Smooth muscle cell of the brain vasculature (primary cell): Measurements from ENCODE around the gene GLYR1.

Experiments used
- DNase-seq: peaks from one replicate; pipeline ENCODE4 v3.0.0-alpha.2; 2012; ENCODE audit warnings: low read depth, low spot score

Gene GLYR1

DNA sequence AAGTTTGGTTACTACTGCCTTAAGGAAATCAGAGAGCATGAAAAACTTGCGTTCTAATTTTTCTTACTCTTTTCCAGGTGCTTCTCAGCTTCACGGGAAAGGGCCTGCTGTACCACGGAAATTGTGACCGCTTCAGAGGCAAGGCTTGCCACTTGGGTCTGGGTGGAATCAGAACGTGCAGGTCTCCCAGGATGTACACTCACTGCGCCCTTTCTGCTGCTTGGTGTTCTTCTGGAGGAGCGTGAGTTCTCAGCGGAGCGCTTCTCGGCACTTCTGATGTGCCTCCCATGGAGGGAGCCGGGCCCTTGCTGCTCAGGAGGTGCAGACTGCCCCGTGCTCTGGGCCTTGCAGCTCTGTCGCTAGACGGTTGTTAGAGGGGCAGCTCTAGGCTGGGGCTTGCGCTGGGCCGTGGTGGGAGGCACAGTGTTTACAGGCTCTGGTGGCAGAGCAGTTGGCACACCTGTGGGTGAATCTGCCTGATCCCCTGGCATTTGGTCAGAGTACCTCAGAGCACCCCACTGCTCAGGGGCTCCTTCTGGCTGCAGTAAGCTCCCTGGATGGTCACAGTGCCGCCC lies 33.0 kb upstream of the GLYR1 start:
- DNase-seq: no peak

DNA sequence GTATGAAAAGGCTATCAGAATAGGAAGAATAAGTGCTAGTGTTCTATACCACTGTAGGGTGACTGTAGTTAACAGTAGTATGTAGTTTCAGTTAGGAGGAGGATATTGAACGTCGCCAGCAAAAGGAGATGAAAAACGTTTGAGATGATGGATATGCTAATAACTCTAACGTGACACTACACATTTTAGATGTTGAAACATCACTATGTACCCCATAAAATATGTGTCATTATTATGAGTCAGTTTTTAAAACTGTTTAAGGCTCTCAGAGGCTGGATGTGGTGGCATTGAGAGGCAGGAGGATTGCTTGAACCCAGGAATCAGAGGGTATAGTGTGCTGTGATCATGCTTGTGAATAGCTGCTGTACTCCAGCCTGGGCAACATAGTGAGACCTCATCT lies 32.0 kb upstream of the GLYR1 start:
- DNase-seq: no peak

DNA sequence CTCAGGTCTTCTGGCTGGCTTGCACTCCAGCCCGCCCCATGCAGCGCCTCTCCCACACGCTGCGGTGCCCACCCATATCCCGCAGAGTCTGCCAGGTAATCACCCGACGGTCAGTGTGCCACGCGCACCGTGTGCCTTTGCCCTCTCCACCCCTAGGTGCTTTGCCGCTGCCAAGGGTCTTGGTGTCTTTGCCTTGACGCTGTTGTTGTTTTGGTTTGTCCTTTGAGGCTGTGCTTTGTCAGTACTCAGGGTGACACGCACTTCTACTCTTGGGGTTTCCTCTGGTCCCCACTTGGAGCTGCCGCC lies 30.2 kb upstream of the GLYR1 start:
- no peak for DNase-seq

DNA sequence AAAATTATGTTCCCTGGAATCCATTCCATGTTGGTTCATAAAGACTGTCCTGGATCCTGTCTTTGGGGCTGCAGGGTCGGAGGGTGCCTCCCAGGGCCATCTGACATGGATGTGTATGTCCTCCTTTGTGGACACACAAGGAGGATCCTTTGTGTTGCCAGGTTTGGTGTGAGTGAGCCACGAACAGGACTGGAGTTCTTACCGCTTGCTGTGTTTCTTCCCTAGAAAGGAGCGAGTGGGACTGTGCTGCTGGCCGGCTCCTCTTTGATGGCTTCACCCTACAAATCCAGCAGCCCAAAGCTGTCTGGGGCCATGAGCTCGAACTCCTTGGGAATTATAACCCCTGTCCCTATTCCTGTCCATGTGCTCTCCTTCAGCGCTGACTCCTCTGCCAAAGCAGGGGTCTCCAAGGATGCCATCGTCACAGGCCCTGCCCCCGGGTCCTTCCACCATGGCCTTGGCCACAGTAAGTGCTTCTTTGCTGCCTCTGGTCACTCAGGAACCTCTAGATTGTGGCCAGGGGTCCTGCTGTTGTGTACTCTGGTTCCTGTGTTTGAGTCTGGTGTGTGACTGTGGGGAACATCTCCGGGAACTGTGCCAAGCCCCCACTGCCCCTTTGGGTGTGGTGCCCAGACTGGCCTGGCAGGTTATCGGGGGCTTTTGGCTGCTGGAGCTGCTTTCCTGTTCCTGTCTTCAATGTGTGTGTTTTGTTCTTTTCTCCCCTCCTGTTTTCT lies 29.7 kb upstream of the GLYR1 start:
- no peak for DNase-seq

DNA sequence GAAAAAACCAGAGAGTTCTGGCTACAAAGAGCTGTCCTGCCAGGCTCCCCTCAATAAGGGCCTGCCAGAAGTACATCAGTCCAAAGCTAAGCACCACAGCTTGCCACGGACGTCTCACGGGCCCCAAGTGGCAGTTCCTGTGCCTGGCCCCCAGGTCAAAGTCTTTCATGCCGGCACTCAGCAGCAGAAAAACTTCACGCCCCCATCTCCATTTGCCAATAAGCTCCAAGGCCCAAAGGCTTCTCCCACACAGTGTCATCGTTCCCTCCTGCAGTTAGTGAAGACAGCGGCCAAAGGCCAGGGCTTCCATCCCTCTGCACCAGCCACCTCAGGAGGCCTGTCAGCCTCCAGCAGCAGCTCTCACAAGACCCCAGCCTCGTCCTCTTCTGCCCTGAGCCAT lies 27.6 kb upstream of the GLYR1 start:
- DNase-seq: no peak

DNA sequence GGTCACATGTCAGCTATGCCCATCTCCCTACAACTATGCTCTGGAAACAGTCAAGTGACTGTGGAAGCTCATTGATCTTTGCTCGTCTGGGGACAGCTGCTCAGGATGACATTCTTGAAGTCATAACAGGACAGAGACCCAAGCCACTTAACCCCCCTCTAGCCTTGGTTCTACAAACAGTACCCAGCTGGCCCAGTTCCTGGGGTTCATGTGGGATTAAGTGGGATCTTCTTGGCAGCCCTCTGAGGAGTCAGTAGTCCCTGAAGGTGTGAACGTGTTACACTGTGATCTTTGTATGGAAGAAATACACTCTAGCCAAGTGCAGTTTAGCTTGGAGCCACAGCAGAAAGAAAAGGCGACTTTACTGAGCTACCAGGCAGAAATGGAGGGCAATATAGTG lies 26.0 kb upstream of the GLYR1 start:
- DNase-seq: no peak

DNA sequence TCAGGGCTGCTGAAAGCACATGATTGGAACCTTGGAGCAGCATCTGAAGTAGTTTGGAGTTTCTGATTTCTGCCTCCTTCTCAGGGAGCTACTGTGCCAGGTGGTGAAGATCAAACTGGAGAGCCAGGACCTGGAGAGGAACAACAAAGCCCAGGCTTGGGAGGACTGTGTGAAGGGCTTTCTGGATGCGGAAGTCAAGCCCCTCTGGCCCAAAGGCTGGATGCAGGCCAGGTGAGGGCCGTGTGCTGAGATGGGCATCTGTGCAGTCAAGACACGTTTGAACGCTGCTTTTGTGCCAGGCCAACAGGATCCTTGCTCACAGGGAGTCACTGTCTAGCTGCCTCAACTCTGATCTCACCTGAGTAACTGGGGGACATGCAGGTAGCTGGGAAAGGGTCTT lies 24.0 kb upstream of the GLYR1 start:
- no peak for DNase-seq

DNA sequence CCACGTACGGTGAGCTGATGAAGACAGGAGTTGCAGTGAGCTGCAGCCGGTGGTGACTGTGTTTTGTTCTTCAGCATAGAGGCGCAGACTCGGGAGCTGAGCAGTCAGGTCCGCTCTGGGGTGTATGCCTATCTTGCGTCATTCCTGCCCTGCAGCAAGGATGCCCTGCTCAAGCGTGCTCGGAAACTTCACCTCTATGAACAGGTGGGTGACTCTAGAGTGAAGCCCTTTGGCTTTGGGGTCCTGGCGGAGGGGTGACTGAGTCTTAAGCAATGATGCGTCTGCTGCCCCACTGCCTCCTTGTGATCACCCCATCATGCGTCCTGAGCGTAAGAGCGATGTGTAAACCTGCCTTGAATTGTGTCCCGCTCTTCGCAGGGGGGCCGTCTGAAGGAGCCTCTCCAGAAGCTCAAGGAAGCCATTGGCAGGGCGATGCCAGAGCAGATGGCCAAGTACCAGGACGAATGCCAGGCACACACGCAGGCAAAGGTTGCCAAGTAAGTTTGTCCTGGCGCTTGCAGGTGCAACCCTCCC lies 23.1 kb upstream of the GLYR1 start:
- no peak for DNase-seq

DNA sequence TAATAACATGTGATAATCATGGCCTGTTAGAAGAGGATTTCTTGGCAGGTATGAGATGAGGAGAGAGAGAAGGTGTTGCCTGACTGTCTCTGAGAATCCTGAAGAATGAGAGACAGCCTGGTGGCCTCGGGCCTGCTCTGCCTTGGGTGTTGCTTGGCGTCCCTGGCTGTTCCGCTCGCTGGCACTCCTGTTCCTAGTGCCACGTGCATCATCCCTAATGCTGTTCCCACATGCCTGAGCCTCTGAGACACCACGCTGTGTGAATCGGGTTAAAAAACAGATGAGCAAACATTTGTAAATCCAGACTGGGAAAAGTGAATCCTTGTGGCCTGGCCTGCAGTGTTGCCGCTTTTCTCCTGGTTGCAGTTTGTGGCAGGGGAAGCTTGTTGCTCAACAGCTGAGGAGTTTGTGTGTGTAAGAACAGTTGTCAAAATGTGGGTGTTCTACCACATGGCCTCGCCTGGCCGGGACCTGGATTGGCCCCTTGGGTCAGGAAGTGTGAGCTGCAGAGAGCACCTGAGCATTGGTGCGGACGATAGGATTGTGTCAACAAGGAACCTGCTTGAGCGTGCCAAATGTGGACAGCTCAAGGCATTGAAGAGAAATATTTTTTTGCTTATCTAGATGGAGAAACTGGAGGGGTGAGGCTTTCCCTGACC lies 22.2 kb upstream of the GLYR1 start:
- no peak for DNase-seq

DNA sequence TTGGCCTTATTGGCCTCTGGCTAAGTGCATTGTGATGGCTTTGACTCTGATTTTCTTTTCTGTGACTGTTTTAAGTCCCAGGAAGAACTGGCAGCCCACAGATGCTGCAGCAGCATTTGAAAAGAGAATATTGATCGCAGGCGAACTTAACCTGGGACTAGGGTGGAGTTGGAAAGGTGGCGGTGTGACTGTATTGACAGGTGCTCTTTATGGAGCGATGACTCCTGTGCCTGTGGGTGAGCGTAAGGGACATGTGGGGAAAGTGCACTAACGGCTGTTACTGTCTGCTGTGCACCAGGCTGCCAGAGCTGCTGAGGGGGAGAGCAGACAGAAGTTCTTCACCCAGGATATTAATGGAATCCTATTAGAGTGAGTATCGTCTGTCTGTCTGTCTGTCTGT lies 21.4 kb upstream of the GLYR1 start:
- DNase-seq: no peak

DNA sequence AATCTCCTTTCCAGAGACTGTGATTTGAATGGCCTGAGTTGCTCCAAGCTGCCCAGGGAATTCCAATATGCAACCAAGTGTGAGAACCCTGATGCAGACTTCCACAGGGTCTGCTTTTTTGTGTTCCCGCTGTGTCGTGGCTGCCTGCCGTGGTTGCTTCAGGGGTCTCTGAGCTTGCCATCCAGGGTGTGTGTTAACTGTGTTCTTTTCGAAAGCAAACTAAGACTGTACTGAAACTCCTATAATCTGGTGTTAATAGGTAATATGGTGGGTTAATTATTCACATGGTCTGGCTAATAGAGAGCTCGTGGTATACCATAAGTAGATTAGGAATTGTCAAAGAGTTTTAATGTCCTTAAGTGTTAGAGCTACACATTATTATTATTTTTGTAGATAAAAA lies 20.9 kb upstream of the GLYR1 start:
- no peak for DNase-seq

DNA sequence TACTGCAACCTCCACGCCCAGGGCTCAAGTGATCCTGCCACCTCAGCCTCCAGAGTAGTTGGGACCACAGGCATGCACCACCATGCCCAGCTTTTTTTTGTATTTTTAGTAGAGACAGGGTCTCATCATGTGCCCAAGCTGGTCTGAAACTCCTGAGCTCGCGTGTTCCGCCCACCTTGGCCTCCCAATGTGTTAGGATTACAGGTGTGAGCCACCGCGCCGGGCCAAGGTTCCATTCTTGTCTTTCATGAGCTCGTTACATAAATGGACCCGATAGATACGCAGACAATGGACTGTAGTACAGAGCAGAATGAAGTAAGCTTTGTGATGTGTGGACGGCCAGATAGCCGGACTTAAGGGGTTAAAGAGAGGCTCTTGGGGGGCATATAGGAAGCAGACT lies 19.5 kb upstream of the GLYR1 start:
- DNase-seq: no peak

DNA sequence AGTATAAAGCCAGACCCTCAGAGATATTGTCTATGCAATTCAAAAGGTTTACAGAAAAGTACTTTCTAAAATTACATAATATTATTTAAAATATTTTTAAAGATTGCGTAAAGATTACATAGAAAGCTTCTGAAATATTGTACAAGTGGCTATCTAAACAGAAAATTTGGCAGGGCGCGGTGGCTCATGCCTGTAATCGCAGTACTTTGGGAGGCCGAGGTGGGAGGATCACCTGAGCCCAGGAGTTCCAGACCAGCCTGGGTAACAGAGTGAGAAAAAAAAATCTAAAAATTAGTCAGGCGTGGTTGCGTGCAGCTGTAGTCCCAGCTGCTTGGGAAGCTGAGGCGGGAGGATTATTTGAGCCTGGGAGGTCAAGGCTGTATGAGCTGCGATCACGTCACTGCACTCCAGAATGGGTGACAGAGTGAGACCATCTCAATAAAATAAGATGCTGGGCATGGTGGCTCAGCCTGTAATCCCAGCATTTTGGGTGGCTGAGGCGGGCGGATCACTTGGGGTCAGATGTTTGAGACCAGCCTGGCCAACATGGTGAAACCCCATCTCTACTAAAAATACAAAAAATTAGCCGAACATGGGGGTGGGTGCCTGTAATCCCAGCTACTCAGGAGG lies 18.3 kb upstream of the GLYR1 start:
- DNase-seq: no peak

DNA sequence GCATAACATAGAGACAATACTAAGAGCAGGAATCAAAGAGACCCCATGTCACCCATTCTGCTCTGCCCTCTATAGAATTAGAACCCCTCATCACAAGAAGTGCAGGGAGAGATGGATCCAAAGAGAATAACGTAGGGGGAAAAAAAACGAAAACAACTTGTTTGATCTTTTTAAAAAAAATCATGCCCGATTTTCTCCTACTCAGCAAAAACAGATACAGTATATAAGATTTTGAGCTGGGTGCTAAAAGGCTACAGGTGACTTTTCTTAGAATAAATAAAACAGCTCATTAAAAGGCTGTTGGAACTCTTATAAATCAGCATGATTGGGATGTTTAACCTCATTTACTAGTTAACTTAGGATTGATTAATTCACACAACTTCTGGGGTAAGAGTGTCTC lies 17.6 kb upstream of the GLYR1 start:
- DNase-seq: no peak

DNA sequence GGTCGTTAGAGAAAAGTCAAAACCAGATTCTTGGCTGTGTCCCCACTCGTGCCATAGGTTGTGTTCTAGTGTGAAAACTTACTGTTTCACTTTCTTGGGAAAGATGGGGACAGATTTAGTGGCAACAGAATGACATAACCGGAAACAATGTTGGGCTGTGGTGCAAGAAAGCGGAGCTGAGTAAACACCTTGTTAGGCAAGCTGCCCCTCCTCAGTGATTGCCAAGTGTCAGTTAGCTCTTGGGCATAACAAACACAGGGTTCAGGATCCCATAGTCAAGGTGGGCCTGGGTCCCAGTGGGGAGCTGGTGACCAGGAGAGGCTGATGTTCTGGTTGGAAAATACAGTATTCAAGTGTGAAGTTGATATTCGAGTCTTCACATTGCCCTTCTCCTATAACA lies 15.6 kb upstream of the GLYR1 start:
- DNase-seq: no peak

DNA sequence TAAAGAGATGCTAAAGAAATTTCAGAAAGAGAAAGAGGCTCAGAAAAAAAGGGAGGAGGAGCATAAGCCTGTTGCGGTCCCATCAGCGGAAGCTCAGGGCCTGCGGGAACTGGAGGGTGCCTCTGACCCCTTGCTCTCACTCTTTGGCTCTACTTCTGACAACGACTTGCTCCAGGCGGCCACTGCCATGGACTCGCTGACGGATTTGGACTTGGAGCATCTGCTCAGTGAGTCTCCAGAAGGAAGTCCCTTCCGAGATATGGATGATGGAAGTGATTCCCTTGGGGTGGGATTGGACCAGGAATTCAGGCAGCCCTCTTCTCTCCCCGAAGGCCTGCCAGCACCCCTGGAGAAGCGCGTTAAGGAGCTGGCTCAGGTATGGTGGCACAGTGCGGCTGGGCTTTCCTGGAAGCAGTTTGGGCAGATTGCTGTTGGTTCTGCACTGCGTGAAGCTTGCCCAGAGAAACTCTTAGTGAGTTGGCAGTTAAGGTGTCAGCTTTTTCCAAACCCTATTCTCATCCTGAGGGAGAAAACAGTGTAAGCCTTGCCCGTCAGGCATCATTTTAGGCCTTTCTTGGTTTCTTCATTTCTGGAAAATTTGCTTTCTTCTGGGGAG lies 13.7 kb upstream of the GLYR1 start:
- no peak for DNase-seq

DNA sequence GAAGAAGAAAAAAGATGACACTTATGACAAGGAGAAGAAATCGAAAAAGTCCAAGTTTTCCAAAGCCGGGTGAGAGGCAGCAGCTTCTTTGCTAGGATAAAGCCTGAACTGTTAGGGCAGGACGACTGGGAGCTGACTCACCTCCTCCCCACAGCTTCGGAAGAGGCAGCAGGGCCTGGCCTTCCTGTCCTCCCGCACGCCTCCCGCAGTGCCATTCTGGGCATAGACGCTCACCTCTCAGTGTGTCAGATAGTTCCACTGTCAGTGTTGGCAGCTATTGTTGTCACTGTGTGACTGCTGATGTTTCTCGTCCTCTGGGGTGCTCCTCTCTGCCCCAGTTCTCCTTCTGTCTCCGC lies 12.8 kb upstream of the GLYR1 start:
- no peak for DNase-seq

DNA sequence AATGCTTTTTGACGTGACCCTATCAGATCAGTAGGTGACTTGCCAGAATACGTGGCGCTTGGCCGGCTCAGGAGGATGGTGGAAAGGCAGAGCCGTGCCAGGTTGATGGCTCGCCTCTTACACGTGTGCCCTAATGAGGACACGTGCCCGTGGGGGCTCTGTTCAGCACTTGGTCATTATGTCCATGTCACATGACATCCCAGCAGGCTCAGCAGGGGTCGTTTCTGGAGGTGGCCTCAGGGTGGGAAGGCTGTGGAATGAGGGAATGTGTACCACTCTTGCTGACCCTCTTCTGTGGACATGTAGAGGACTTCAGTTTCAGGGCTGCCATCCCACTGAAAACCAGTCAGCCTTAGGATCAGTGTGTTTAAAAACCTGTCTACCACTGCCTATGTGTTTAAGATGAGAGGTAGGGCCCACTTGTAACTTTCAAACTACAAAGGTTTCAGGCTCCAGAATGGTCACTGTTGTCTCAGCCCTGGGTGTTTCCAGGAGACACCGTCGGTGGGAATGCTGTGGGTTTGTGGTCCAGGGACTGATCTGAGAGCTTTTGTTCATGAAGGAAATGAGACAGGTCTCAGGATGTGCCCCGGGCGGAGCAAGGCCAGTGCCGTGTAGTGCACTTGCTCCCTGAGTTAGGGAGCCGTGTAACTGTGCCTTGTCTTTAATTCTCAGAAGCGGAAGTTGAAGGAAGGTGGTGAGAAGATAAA lies 12.3 kb upstream of the GLYR1 start:
- no peak for DNase-seq

DNA sequence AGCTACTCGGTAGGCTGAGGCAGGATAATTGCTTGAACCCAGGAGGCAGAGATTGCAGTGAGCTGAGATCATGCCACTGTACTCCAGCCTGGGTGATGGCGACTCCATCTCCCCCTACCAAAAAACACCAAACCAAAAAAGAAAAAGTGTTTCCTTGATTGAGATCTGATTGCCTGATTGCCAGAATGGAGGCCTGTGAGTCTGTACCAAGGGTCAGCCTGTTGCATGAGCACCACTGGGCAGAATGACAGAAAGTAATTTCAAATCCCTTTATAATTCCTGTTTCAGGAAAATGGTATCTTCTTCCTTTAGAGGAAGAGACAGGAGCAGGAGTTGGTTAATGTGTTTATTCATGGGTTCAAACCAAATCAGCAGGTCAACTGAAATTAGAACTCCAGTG lies 8.7 kb upstream of the GLYR1 start:
- DNase-seq: no peak

DNA sequence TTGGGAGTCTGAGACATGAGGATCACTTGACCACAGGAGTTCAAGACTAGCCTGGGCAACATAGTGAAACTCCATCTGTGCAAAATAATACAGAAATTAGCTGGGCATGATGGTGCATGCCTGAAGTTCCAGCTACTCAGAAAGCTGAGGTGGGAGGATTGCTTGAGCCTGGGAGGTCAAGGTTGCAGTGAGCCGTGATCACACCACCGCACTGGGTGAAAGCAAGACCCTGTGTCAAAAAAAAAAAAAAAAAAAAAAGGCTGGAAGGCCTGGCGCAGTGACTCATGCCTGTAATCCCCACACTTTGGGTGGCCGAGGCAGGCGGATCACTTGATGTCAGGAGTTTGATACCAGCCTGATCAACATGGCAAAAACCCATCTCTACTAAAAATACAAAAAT lies 8.3 kb upstream of the GLYR1 start:
- DNase-seq: no peak

DNA sequence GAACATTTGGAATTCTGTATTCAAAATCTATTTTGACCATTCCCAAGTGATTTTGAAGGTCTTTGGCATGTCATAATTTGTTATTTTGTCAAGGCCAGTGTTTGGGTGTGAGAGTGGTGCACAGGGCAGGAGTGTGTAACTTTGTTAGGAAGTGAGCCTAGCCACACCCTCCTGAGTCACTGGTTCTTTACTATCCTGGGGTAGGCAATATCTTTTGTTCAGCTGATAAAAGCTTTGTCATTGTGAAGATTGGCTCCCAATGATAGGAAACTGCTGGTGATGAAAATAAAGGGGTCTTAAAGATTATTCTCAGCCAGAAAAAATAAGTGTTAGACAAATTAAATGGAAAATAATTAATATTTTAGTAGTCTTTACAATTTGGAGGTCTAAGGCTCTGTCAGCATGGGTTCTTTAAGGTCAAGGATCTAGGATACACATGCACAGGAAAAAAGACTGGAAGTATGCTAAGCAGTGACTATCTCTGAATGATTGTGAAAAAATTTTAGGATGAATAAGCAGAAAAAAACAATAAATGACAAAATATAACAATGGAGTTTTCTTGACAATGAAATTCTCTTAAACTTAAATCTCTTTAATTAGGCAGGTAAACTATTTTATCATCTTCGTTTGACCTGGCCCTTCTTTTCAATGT lies 5.3 kb upstream of the GLYR1 start:
- no peak for DNase-seq
